Measurements from ENCODE around the gene ANTKMT.

DNA sequence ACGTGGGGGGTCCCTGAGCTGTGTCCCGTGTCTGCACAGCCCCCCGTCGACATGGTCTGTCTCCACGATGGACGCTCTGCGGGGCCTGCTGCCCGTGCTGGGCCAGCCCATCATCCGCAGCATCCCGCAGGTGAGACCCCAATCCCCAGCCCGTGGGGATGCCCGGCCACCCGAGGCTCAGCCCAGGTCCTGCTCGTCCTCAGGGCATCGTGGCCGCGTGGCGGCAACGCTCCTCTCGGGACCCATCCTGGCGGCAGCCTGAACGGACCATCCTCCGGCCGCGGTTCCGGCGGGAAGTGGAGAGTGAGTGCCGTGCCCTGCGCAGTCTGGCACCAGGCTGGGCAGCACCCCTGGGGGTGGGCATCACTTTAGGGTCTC is 44.5 kb downstream of the ANTKMT start:
- TF ChIP-seq EZH2 (IDR thresholded peaks at IDR 0.05; ENCODE audit: low read depth) (no peak), CTCF (conservative IDR thresholded peaks at IDR 0.05) (no peak)

Measured in PC-9 (cell line).